HG02885 (cell line): Measurements from ENCODE around the gene OXLD1.
A peak's percentile ranks its signal among the peaks of the same experiment; 100 is the strongest.
"Not testable (repeated sequence)": the region's sequence is repeated elsewhere in the genome, so short reads cannot be mapped to it uniquely, and the experiment has no call there.

ENCODE experiments used
- ATAC-seq: cut with Tn5 transposase; IDR thresholded peaks from one replicate; pipeline ENCODE4 v1.9.1; 2021; ENCODE audit warnings: mild to moderate bottlenecking; ENCODE audit not compliant: unreplicated experiment, poor library complexity

The OXLD1 gene

DNA sequence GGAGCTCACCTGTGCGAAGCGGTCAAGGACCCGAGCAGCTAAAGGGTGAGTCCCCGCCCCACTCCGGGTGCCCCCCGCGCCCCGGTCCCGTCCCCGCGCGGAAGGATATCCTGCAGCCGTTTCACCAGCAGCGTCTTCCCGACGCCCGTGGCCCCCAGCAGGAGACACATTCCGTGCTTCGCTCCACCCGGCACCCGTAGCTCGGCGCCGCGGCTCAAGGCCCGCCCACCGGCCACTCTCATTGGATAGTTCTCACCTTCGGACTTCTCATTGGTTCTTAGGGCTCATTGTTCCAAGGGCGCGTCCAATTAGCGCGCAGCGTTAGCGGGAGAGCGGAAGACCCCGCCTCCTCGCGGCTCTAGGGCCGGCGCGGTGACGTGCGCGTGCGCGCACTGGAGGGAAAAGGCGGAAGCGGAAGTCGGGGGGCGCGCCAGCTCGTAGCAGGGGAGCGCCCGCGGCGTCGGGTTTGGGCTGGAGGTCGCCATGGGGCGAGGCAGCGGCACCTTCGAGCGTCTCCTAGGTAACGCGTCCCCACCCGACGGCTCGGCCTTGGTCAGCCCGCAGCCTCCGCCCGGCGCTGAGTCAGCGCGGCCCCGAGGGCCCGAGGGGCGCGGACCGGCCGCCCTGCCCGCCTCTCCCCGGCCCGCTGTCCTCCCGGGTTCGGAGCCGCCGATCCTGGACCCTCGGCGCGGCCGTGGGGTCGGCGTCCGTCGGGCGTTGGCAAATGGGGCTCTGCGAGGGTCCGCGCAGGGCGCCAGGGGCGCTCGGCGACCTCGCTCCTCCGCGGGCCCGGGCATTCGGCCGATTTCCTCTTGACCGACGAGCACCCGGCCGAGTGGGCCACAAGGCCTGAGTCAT, 17.4 kb upstream of the OXLD1 start, which contains the start of the genes ARL16 and HGS:
Gene ARL16 (minus strand): TSS at position 214 of the 858 bp plus-strand sequence. CDS start 44 bp downstream, at position 170.
Gene HGS (plus strand): TSS at position 428 of the 858 bp plus-strand sequence. CDS start 56 bp downstream, at position 484.
- ATAC-seq = peak; percentile 94

DNA sequence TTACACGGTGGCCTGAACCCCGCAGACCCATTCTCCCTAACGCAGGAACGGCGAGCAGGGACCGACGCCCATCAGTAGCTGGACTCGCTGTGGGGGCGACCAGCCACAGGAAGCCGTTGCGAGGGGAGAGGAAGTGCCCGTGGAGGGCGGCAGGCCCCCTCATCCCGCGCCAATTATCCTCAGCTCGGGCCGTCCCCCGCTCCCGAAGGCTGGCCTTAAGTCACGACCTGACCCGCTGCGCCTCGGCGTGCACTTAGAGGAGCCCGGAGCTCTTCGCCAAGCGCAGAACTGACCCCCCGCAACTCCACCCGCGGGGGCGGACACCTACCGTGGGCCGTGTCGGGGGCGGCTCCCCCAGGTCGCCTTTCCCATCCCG, 16.8 kb upstream of the OXLD1 start:
- ATAC-seq = peak; percentile 22

DNA sequence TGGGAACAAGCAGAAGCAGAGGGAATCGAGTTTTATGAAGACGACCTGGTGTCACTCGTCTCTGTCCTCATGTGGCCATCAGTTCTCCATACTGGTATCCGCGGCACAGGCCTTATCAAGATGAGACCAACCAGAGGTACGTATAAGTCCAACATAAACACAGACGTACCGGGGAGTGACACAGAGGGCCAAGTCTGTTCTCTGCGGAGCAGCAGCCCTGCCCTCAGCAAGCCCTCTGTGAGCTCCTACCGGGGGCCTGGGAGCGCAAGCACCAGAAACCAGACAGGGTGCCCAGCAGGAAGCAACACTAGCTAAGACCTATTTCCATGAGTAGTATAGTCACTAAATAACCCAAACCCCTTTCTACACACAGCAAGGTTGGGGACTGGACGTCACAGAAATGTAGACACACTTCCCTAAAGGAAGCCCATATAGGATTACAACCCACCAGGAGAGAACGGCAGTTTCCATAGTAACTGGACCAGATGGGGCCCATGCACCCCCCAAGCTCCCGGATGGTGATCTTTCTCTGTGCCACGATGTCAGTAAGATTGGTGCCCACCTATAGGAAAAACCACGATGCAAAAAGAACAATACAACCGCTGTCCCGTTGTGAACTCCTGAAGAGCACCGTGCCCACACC, 16.3 kb upstream of the OXLD1 start:
- ATAC-seq = no peak

DNA sequence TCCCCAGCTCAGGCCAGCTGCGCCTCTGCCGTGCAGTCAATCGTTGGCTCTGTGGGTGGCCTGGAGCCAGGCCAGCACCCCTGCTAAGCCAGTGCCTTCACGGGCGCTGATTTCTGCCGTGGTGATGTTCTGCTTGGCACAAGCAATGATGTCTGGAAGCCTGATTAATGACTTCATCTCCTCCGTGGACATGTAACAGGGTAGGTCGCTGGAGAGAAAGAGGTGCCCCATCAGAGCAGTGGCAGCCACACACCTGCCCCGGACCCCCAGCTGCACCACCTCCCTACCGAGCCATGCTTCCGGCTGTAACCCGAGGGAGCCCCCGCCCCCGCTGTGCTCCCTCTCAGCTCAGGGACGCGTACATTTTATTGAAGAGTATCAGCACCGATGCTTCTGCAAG, 15.3 kb upstream of the OXLD1 start:
- ATAC-seq = no peak

DNA sequence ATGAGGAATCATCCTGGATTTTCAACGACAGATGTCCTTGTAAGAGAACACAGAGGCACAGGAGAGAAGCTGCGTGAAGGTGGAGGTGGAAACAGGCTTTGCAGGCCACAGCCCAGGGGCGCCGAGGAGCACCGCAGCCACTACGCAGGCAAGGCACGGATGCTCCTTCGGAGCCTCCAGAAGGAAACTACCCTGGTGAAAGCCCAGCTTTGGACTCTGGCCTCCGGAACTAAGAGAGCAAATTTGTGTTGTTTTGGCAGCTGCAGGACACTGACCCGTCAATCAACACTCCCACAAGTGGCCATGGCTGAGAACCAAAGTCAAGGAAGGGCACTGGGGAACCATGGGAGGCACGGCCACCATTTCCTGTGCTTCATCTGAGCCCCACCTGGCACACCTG, 13.7 kb upstream of the OXLD1 start:
- no peak for ATAC-seq

DNA sequence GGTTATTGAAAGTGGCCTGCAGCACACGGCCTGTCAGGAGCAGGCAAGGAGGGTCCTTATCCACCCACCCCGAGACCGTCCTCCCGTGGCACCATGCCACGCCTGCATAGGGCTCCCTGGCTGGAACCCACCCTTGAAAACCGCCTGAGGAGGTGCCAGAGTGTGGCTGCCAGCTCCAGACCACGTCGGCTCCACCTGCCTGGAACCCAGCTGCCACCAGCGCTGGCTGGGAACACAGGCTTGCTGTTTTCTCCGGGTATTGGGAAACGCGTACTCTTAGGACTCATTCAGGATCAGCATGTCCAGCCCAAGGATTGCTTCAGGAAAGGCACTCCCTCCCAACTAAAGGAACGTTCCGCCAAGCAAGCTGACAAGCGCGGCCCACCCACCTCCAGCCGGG, 10.5 kb upstream of the OXLD1 start:
- no peak for ATAC-seq

DNA sequence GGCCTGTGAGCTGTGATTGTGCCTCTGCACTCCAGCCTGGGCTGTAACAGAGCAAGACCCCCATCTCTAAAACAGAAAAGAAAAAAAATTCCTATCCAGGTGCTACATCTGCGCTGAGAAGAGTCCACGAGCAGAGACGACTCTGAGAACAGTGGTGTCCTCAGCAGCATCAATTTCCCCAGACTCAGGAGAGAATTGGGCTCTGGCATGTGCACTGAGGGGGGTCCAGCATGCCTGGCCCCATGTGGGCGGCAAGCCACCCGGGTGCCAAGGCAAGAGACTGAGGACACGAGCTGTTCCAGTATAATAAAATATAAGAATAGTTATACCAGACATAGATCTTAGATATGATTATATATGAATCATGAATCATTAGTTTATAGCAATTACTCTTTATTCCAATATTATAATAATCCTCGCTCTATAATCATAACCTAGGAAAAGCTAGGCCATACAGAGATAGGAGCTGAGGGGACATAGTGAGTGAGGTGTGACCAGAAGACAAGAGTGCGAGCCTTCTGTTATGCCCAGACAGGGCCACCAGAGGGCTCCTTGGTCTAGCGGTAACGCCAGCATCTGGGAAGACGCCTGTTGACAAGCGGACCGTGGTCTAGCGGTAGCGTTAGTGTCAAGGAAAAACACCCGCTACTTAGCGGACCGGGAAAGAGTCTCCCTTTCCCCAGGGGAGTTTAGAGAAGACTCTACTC, 9.3 kb upstream of the OXLD1 start:
- not testable (repeated sequence) for ATAC-seq

DNA sequence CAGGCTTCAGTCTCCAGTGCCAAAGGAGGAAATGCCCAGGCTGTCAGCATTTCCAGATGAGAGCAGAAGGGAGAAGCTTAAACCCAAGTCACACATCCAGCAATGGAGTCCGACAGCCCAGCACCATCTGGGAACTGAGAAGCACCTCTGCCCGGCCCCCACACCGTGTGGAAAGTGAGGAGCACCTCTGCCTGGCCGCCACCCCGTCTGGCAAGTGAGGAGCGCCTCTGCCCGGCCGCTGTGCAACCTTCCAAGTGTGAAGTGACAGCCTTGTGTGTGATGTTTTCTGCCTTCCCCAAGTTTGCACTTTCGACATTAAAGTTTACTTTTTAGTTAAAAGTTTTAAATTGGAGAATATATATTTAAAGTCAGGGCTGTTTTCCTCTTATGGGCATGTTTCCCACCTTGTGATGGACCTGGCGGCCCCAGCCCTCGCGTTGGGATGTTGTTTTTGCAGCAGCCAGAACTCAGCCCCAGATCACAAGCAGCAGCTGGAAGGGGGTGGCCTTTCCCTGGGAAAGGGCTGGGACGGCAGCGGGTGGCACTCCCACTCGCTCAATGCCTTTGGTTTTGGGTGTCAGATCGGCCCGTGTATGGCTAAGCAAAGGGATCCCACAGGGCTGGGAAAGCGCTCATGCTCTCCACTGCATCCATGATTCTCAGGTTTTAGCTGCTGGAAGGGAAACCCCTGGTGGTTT, 7.3 kb upstream of the OXLD1 start:
- no peak for ATAC-seq

DNA sequence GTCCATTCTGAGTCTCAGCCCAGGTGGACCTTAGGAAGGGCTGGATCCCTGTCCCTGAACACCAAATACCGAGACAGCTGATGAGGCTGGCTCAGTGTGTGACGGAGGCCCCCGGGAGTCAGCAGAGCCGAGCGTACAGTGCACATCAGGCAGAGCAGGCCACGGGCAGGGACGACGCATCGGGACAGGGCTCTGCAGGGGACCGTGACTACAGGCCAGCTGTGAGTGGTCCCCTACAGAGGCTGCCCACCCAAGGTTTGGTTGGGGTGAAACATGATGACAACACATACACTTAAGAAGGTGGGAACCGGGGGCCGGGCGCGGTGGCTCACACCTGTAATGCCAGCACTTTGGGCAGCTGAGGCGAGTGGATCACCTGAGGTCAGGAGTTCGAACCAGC, 6.5 kb upstream of the OXLD1 start:
- ATAC-seq = no peak

DNA sequence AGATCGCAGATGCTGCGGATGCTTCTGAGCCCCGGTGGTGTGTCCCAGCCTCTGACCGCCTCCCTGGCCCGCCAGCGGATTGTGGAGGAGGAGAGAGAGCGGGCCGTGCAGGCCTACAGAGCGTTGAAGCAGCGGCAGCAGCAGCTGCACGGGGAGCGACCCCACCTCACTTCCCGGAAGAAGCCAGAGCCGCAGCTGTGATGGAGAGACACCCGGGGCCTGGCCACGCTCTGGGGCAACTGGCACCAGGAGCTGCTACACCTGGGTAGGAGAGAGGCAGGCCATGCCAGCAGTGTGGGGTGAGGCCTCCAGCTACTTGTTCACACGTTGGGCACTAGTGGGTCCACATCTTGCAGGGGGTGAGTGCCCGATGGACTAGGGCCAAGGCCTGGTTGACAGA, 6.1 kb upstream of the OXLD1 start:
- no peak for ATAC-seq

DNA sequence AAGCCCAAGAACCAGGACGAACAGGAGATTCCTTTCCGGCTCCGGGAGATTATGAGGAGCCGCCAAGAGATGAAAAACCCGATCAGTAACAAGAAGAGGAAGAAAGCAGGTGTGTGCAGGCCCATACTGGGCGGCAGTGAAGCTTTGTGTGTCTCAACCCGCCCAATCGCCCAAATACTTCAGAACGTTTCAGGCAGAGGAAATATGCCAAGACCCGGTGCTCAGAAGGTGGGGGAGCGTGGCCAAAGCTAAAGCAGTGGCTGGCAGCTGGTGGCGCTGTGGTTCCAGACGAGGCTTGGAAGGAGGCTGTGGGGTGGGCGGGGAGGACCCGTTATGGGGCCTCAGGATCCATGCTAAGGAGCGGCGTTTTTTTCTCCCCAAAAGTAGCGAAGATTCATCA, 1.3 kb upstream of the OXLD1 start:
- no peak for ATAC-seq

DNA sequence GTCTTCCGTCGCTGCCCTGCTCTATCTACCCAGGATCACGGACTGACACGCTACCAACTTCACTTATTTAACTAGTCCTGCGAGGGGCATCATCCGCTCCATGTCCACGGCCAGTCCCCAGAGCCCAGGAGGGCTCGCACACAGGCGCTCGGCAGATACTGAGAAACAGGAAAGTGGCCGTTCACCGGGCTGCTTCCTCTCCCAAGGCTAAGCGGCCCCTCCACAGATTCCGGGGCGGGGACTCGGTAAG, 388 bp downstream of the OXLD1 start:
- ATAC-seq = no peak

DNA sequence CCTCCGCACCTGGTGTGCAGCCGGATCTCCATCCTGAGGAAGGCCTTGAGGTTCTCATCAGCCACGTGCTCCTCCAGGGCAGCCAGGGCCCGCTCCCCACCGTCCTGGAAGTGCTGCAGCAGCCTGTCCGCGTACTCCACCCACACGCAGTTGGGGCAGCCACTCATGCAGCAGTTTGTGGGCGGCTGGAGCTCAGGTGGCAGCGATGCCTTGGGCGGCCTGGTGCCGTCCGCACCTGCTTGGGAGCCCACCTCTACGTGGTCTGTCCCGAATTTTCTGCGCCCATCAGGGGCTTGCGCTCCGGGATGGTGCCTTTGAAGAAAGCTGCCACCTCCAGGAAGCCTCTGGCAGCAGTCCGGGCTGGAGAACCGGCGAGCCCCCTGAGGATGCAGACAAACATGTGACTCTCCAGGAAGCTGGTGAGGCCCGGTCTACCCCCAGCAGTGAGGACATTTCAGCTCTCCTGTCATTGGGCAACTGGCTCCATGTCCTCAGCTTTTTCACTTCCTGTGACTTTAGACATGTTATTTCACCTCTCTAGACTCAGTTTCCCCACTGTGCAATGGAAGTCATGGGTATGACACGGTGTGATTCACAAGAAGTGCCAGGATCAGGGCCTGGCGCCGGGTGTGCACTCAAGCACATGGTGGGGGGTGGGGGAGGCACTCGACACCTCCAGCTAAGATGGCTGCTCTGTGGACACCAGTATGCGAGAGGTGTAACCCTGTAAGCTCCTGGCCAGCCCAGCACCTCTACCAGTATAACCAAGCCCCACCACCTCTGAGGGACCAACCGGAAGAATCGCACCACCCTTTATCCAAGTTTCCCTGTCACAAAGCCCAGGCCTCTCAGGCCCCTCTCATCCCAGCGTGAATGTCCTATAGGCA, 957 bp downstream of the OXLD1 start:
- no peak for ATAC-seq

DNA sequence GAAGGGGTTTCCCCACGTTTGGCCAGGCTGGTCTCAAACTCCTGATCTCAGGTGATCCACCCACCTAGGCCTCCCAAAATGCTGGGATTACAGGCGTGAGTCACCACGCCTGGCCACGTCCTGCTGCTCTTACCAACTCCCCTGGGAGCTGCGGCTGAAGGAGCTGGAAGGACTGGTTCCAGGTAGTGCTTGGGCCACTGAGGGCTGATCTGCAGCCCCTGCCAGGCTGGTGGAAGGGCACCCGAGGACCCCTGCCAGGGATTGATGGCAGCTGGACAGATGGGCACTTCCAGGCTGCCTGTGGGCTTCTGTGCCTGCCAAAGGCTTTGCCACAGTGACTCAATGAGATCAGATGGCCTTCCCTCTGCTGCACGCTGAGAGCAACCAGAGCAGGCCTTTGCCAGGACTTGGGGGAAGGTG, 2.3 kb downstream of the OXLD1 start:
- ATAC-seq = no peak

DNA sequence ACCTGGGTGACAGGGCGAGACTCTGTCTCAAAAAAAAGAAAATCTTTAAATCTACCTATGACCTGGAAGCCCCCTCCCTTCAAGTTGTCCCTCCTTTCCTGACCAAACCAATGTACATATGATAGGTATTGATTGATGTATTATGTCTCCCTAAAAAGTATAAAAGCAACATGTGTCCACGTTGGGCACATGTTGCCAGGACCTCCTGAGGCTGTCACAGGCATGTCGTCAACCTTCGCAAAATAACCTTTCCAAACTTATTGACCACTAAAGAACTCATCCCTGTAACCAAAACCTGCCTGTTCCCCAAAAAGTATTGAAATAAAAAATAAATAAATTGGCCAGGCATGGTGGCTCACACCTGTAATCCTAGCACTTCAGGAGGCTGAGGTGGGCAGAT, 4.4 kb downstream of the OXLD1 start:
- no peak for ATAC-seq

DNA sequence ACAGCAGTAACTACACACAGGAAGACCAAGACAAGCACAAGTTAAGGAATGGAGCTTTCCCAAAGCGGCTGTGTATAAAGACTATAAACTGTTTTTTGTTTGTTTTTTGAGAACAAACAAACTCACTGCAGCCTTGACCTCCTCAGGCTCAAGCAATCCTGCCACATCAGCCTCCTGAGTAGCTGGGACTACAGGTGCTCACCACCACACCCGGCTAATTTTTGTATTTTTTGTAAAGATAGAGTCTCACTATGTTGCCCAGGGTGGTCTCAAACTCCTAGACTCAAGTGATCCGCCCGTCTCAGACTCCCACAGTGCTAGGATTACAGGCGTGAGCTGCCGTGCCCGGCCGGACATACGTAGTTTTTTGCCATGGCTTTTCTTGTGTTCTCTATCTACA, 6.0 kb downstream of the OXLD1 start:
- no peak for ATAC-seq

DNA sequence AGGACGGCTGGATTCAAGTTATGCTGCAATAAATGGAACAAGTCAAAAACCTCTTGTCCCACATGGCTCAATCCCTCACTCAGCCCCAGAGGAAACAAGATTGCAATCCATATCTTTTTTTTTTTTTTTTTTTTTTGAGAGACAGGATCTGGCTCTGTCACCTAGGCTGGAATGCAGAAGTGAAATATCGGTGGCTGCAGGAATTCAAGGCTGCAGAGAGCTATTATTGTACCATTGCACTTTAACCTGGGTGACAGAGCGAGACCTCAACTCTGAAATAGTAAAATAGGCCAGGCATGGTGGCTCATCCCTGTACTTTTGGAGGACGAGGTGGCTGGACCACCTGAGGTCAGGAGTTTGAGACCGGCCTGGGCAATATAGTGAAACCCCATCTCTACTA, 7.4 kb downstream of the OXLD1 start:
- ATAC-seq = no peak

DNA sequence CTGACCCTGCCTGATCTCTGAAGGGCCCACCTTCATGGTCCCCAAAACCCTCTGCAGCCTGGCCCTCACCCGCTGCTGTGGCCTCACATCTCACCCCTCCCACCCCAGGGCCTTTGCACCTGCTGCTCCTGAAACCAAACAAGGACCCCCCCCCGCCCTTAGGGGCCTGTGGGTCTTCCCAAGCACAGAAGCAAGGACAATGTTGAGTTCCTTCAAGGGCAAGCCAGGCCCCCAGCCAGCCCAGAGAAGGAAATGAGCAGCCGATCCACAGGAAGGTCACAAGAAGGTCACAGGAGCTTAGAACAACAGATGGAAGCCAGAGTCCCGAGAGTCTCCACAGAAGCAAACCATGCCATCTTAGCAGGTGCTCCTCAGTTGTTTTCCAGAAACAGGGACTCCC, 9.6 kb downstream of the OXLD1 start:
- ATAC-seq = no peak

DNA sequence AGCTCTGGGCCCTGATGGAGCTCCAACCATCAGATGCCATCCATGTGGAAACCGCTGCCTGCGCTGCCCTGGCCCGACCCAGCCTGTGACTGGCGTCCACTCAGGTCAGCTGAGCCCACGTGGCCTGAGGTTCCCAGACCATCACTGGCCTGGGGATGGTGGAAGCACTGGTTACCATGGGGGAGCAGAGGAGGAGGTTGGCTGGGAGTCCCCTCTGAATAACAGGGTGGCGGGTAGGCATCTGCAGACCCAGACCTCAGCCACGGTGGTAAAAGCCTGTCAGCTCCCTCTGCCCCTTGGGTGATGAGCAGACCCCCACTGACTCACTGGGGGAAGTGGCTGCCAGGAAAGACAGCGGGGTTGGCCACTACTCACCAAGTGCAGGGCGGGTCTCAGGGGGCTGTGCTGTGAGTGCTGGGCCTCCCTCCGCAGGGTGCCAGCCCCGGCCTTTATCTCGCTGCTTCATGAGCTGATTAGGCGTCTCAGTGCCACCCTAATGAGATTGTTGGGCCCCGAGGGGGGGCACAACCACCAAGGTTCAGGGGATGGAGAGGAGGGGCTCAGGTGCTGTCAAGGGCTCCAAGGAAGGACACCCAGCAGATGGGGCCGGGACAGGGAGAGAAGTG, 10.2 kb downstream of the OXLD1 start, which contains the start of gene PDE6G:
Gene PDE6G (minus strand): TSS at position 425 of the 626 bp plus-strand sequence. CDS start 3,237 bp downstream, outside the sequence.
- no peak for ATAC-seq
